ENCODE results near the gene FADS6. TPM values are rescaled to one million over a fixed set of nuclear protein-coding genes. Genes with fewer than 3 reads are reported as not detected.

FADS6 gene
- total and polyA plus RNA-seq, 2 of the 13 experiments (the other 11 are each of a cell fraction or from before 2014, with no cell fraction given), result 0.11 TPM

DNA sequence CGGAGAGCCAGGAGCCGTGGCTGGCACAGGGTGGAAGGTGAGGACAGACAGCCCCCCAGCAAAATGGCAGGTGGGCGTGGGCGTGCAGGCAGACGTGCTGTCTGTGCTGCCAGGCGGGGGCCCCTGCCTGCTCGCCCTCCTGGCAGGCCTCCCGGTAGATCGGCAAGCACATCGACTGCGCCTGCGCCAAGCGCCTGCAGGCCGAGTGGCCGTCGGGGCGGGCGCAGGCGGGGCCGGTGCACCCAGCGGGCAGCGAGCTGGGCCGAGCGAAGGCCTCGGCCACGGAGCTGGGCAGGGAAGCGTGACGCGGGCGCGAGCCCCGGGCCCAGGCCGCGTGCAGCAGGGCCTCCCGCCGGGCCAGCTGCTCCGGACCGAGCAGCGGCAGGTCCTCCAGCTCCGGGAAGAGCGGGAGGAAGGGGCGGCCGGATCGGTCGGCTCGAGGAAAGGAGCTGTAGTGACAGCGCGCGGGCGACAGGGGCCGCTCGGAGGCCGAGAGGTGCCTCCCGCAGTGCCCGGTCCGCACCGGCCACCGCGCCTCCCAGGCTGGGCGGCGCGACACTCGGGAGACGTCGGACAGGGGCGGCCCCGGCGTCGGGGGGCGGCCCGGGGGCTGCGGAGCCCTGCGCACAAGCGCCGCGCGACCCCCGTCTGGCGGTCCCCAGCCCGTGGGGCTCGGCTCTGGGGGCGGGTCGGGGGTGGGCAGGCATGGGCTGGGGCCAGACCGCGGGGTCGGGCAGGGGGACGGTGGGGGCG lies 50.7 kb downstream of the FADS6 start (continued):
- TF ChIP-seq HOXA3 (CRISPR knock-in tag; IDR thresholded peaks at IDR 0.05), result peak; percentile 11; the same call in 1 of the 2 replicates
- TF ChIP-seq ZNF451 (CRISPR knock-in tag; IDR thresholded peaks at IDR 0.05), result 0 out of 2 replicates have a peak, but pooled peaks have one; percentile 69
- TF ChIP-seq ZNF367 (CRISPR knock-in tag; IDR thresholded peaks at IDR 0.05; ENCODE audit: borderline replicate concordance), result no peak
- TF ChIP-seq ERF (CRISPR knock-in tag; IDR thresholded peaks at IDR 0.05), result no peak
- TF ChIP-seq ZNF468 (CRISPR knock-in tag; IDR thresholded peaks at IDR 0.05), result no peak
- no peak for TF ChIP-seq KMT2B (CRISPR knock-in tag; IDR thresholded peaks at IDR 0.05)
- TF ChIP-seq AHR (CRISPR knock-in tag; IDR thresholded peaks at IDR 0.05), result peak; percentile 10; the same call in 1 of the 2 replicates
- no peak for TF ChIP-seq HMG20B (CRISPR knock-in tag; conservative IDR thresholded peaks at IDR 0.05)
- TF ChIP-seq HHEX (CRISPR knock-in tag; IDR thresholded peaks at IDR 0.05), result no peak
- no peak for TF ChIP-seq FOXA3 (CRISPR knock-in tag; IDR thresholded peaks at IDR 0.05)
- no peak; the same call in 1 of the 2 replicates for TF ChIP-seq ZNF331 (CRISPR knock-in tag; IDR thresholded peaks at IDR 0.05)
- TF ChIP-seq TARDBP (CRISPR knock-in tag; IDR thresholded peaks at IDR 0.05), result no peak
- no peak for TF ChIP-seq PAX8 (CRISPR knock-in tag; IDR thresholded peaks at IDR 0.05; ENCODE audit: borderline replicate concordance)
- TF ChIP-seq ZNF775 (CRISPR knock-in tag; IDR thresholded peaks at IDR 0.05; ENCODE audit: borderline replicate concordance), result no peak
- TF ChIP-seq MBD4 (IDR thresholded peaks at IDR 0.05; ENCODE audit: borderline replicate concordance, low read length), result no peak
- no peak for TF ChIP-seq KLF13 (CRISPR knock-in tag; IDR thresholded peaks at IDR 0.05)
- TF ChIP-seq XRCC5 (optimal IDR thresholded peaks at IDR 0.05; ENCODE audit: low read length), result peak; percentile 65
- TF ChIP-seq PCBP2 (optimal IDR thresholded peaks at IDR 0.05; ENCODE audit: low read depth, low read length, poor library complexity, severe bottlenecking), result no peak
- no peak for TF ChIP-seq TP53 (CRISPR knock-in tag; conservative IDR thresholded peaks at IDR 0.05)
- TF ChIP-seq GATA4 (IDR thresholded peaks at IDR 0.05; ENCODE audit: borderline replicate concordance, low read depth), result no peak
- TF ChIP-seq HOMEZ (CRISPR knock-in tag; IDR thresholded peaks at IDR 0.05; ENCODE audit: low read depth), result no peak
- TF ChIP-seq SP4 (CRISPR knock-in tag; IDR thresholded peaks at IDR 0.05), result peak; percentile 47; the same call in 1 of the 2 replicates
- TF ChIP-seq BRCA1 (CRISPR knock-in tag; IDR thresholded peaks at IDR 0.05), result no peak
- TF ChIP-seq, protein P1, sequence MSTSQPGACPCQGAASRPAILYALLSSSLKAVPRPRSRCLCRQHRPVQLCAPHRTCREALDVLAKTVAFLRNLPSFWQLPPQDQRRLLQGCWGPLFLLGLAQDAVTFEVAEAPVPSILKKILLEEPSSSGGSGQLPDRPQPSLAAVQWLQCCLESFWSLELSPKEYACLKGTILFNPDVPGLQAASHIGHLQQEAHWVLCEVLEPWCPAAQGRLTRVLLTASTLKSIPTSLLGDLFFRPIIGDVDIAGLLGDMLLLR (CRISPR knock-in tag; IDR thresholded peaks at IDR 0.05), result no peak
- no peak for TF ChIP-seq STAT5B (CRISPR knock-in tag; IDR thresholded peaks at IDR 0.05)
- TF ChIP-seq KAT7 (CRISPR knock-in tag; IDR thresholded peaks at IDR 0.05; ENCODE audit: borderline replicate concordance), result no peak
- no peak for TF ChIP-seq SOX13 (IDR thresholded peaks at IDR 0.05)
- TF ChIP-seq SOX13 (CRISPR knock-in tag; conservative IDR thresholded peaks at IDR 0.05 in 1 of 2, IDR thresholded peaks at IDR 0.05 in 1 of 2), result 0 out of 4 replicates have a peak, but pooled peaks of 1 of the 2 experiments have one; percentile 1
- TF ChIP-seq, protein P2, sequence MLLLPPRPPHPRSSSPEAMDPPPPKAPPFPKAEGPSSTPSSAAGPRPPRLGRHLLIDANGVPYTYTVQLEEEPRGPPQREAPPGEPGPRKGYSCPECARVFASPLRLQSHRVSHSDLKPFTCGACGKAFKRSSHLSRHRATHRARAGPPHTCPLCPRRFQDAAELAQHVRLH (CRISPR knock-in tag; IDR thresholded peaks at IDR 0.05; ENCODE audit: borderline replicate concordance, low read depth), result no peak; the same call in 1 of the 2 replicates
- no peak for TF ChIP-seq ZNF773 (CRISPR knock-in tag; IDR thresholded peaks at IDR 0.05; ENCODE audit: borderline replicate concordance)
- no peak for TF ChIP-seq ADNP (CRISPR knock-in tag; IDR thresholded peaks at IDR 0.05)
- peak; percentile 74 for TF ChIP-seq RBFOX2 (IDR thresholded peaks at IDR 0.05; ENCODE audit: low read depth, low read length)
